Measurements from ENCODE around the gene HHLA2. TPM values are rescaled to one million over a fixed set of nuclear protein-coding genes. Genes with fewer than 3 reads are reported as not detected.

Gene HHLA2
- total RNA-seq, 1 experiment from 2014 or later, result not detected

- DNase-seq (ENCODE audit: low spot score), result no peak
- in situ Hi-C loops (cut with HindIII; ENCODE audit: low sequenced_read_pairs), result no loop called here
These were observed 750 bp upstream of the HHLA2 start for GRCh38 chr3:108295421-108296175.

GRCh38 chr3:108297647-108298046 is 1.3 kb downstream of the HHLA2 start:
- in situ Hi-C loops (cut with HindIII; ENCODE audit: low sequenced_read_pairs), result no loop called here
- DNase-seq (ENCODE audit: low spot score), result no peak

GRCh38 chr3:108298056-108298455 is 1.7 kb downstream of the HHLA2 start:
- in situ Hi-C loops (cut with HindIII; ENCODE audit: low sequenced_read_pairs), result no loop called here

GRCh38 chr3:108300103-108300849 is 3.9 kb downstream of the HHLA2 start:
- no peak for DNase-seq (ENCODE audit: low spot score)
- in situ Hi-C loops (cut with HindIII; ENCODE audit: low sequenced_read_pairs), result no loop called here

More at GRCh38 chr3:108298056-108298455, 1.7 kb downstream of the HHLA2 start:
- DNase-seq (ENCODE audit: low spot score), result no peak

- no peak for DNase-seq (ENCODE audit: low spot score)
- in situ Hi-C loops (cut with HindIII; ENCODE audit: low sequenced_read_pairs), result no loop called here
These were observed 5.5 kb downstream of the HHLA2 start for GRCh38 chr3:108301695-108302404.

GRCh38 chr3:108302570-108302969 is 6.2 kb downstream of the HHLA2 start:
- DNase-seq (ENCODE audit: low spot score), result no peak
- in situ Hi-C loops (cut with HindIII; ENCODE audit: low sequenced_read_pairs), result no loop called here

GRCh38 chr3:108305484-108306172 is 9.3 kb downstream of the HHLA2 start:
- in situ Hi-C loops (cut with HindIII; ENCODE audit: low sequenced_read_pairs), result no loop called here
- no peak for DNase-seq (ENCODE audit: low spot score)

- DNase-seq (ENCODE audit: low spot score), result no peak
- in situ Hi-C loops (cut with HindIII; ENCODE audit: low sequenced_read_pairs), result no loop called here
These were observed 15.4 kb downstream of the HHLA2 start for GRCh38 chr3:108311797-108312196.

GRCh38 chr3:108312656-108313055 is 16.3 kb downstream of the HHLA2 start:
- in situ Hi-C loops (cut with HindIII; ENCODE audit: low sequenced_read_pairs), result no loop called here

GRCh38 chr3:108315767-108316301 is 19.5 kb downstream of the HHLA2 start:
- in situ Hi-C loops (cut with HindIII; ENCODE audit: low sequenced_read_pairs), result no loop called here

More at GRCh38 chr3:108312656-108313055, 16.3 kb downstream of the HHLA2 start:
- no peak for DNase-seq (ENCODE audit: low spot score)

GRCh38 chr3:108319428-108320082 is 23.2 kb downstream of the HHLA2 start:
- DNase-seq (ENCODE audit: low spot score), result no peak
- in situ Hi-C loops (cut with HindIII; ENCODE audit: low sequenced_read_pairs), result no loop called here

More at GRCh38 chr3:108315767-108316301, 19.5 kb downstream of the HHLA2 start:
- DNase-seq (ENCODE audit: low spot score), result no peak

GRCh38 chr3:108320746-108321350 is 24.5 kb downstream of the HHLA2 start:
- in situ Hi-C loops (cut with HindIII; ENCODE audit: low sequenced_read_pairs), result no loop called here
- no peak for DNase-seq (ENCODE audit: low spot score)

- in situ Hi-C loops (cut with HindIII; ENCODE audit: low sequenced_read_pairs), result no loop called here
- no peak for DNase-seq (ENCODE audit: low spot score)
These were observed 26.0 kb downstream of the HHLA2 start for GRCh38 chr3:108322352-108322751.

GRCh38 chr3:108324177-108324576 is 27.8 kb downstream of the HHLA2 start:
- in situ Hi-C loops (cut with HindIII; ENCODE audit: low sequenced_read_pairs), result no loop called here
- no peak for DNase-seq (ENCODE audit: low spot score)

- in situ Hi-C loops (cut with HindIII; ENCODE audit: low sequenced_read_pairs), result no loop called here
- DNase-seq (ENCODE audit: low spot score), result no peak
These were observed 30.8 kb downstream of the HHLA2 start for GRCh38 chr3:108327168-108327567.

- in situ Hi-C loops (cut with HindIII; ENCODE audit: low sequenced_read_pairs), result no loop called here
These were observed 32.6 kb downstream of the HHLA2 start for GRCh38 chr3:108328821-108329486.

GRCh38 chr3:108329508-108329907 is 33.2 kb downstream of the HHLA2 start:
- in situ Hi-C loops (cut with HindIII; ENCODE audit: low sequenced_read_pairs), result no loop called here
- no peak for DNase-seq (ENCODE audit: low spot score)

More at GRCh38 chr3:108328821-108329486, 32.6 kb downstream of the HHLA2 start:
- no peak for DNase-seq (ENCODE audit: low spot score)

GRCh38 chr3:108329947-108330346 is 33.6 kb downstream of the HHLA2 start:
- no peak for DNase-seq (ENCODE audit: low spot score)
- in situ Hi-C loops (cut with HindIII; ENCODE audit: low sequenced_read_pairs), result no loop called here

Data from G401 (cell line).